K562 (cell line): ENCODE data around the gene NPDC1. TPM values are rescaled to one million over a fixed set of nuclear protein-coding genes. Genes with fewer than 3 reads are reported as not detected.

Experiments used
- ATF6 ChIP-seq: sonication (generic); formaldehyde crosslinking; IDR thresholded peaks from 2 replicates; pipeline ENCODE4 v1.4.0; 2020; ENCODE audit warnings: mild to moderate bottlenecking, missing genetic modification reagents
- BDP1 ChIP-seq: IDR thresholded peaks from 3 replicates; pipeline ENCODE4 v1.6.1; 2011; ENCODE audit not compliant: insufficient read length, insufficient read depth
- BHLHE40 ChIP-seq: IDR thresholded peaks from 2 replicates; pipeline ENCODE4 v1.6.1; 2011; ENCODE audit warnings: low read length, improper control_type of control experiment
- BRF1 ChIP-seq: IDR thresholded peaks from 3 replicates; pipeline ENCODE4 v1.6.1; 2011; ENCODE audit warnings: borderline replicate concordance, mild to moderate bottlenecking; ENCODE audit not compliant: insufficient read length; ENCODE audit errors: extremely low read depth
- CEBPB ChIP-seq: fragments of 450-650 bp; IDR thresholded peaks from 2 replicates; pipeline ENCODE4 v1.6.1; 2016; ENCODE audit warnings: missing genetic modification characterization, missing compliant biosample characterization
- CHAMP1 ChIP-seq: fragments of 450-650 bp; IDR thresholded peaks from 2 replicates; pipeline ENCODE4 v1.6.1; 2016; ENCODE audit warnings: mild to moderate bottlenecking
- DEAF1 ChIP-seq: fragments of 450-650 bp; formaldehyde crosslinking; IDR thresholded peaks from 2 replicates; pipeline ENCODE4 v1.4.0; 2020; ENCODE audit warnings: mild to moderate bottlenecking, moderate library complexity
- DMBX1 ChIP-seq: fragments of 250-450 bp; sonication (Bioruptor Pico); IDR thresholded peaks from 2 replicates; pipeline ENCODE4 v1.8.0; 2022; ENCODE audit warnings: inconsistent platforms, mild to moderate bottlenecking, moderate library complexity, borderline replicate concordance
- HINFP ChIP-seq: fragments of 450-650 bp; conservative IDR thresholded peaks from 2 replicates; pipeline ENCODE4 v1.6.1; 2016; ENCODE audit warnings: missing genetic modification characterization, low read depth, mild to moderate bottlenecking, control low read depth, missing compliant biosample characterization
- HLTF ChIP-seq: fragments of 450-650 bp; IDR thresholded peaks from 2 replicates; pipeline ENCODE4 v1.6.1; 2016
- MCM7 ChIP-seq, 2 experiments: fragments of 450-650 bp; IDR thresholded peaks; 2 replicates each; pipeline ENCODE4 v1.6.1; 2016 to 2018
- MEF2A ChIP-seq: IDR thresholded peaks from 2 replicates; pipeline ENCODE4 v1.6.1; 2011; ENCODE audit warnings: low read depth, mild to moderate bottlenecking, low read length, moderate library complexity; ENCODE audit not compliant: control insufficient read depth
- UBTF ChIP-seq, 2 experiments: IDR thresholded peaks; 2 replicates each; pipeline ENCODE4 v1.6.1; 2012; ENCODE audit warnings: improper control_type of control experiment in 2 of 2, low read depth in 2 of 2, low read length in 2 of 2, borderline replicate concordance in 1 of 2
- VEZF1 ChIP-seq: fragments of 200-800 bp; sonication (Bioruptor generic); IDR thresholded peaks from 2 replicates; pipeline ENCODE4 v1.6.1; 2017; ENCODE audit warnings: missing genetic modification characterization, missing compliant biosample characterization
- ZC3H4 ChIP-seq: sonication (generic); formaldehyde crosslinking; IDR thresholded peaks from 2 replicates; pipeline ENCODE4 v1.9.0; 2021; ENCODE audit warnings: missing genetic modification reagents, borderline replicate concordance
- ZNF707 ChIP-seq: fragments of 250-450 bp; sonication (Bioruptor Pico); conservative IDR thresholded peaks from 2 replicates; pipeline ENCODE4 v1.8.0; 2022; ENCODE audit warnings: inconsistent platforms, mild to moderate bottlenecking, moderate library complexity
- polyA plus RNA-seq, 8 experiments: library from polyadenylated mRNA; depleted of rRNA in 4 of 8; stranded (reverse) in 5 of 8; unstranded in 3 of 8; fragments of >200 nt; fragmentation: Nextera tagmentation in 2 of 8; fragmentation: Illumina TruSeq in 1 of 8; extraction: Ambion mirVana in 2 of 8; extraction: Trizol in 1 of 8; gene quantifications; 2 replicates each; pipeline versions ENCODE4 v1.2.1 to v1.2.3, GENCODE V29; 2011 to 2014; ENCODE audit warnings: inconsistent platforms in 1 of 8, missing spikeins in 1 of 8
- total RNA-seq, 7 experiments: library from RNA; depleted of rRNA in 6 of 7; stranded (reverse); fragments of >200 nt in 6 of 7; fragmentation: Illumina TruSeq in 2 of 7; extraction: Trizol in 2 of 7; gene quantifications; 2 replicates each; pipeline versions ENCODE4 v1.2.1 to v1.2.3, GENCODE V29; 2011 to 2021; ENCODE audit warnings: low replicate concordance in 1 of 7

NPDC1 gene
- total and polyA plus RNA-seq, 9 of the 15 experiments (the other 6 are each of a cell fraction or from before 2014, with no cell fraction given), result 0.06 to 2.1 (median 0.53) TPM; not detected in 3

- TF ChIP-seq BHLHE40 (0 out of 2 replicates have a peak, but pooled peaks have one; percentile 11), HLTF (no peak), MCM7 (IDR thresholded peaks at IDR 0.05) (no peak), HINFP (tag) (peak; percentile 95), DEAF1 (CRISPR knock-in tag) (peak; percentile 91), ZNF707 (CRISPR knock-in tag) (peak; percentile 89), CEBPB (no peak), VEZF1 (CRISPR knock-in tag) (peak; percentile 83), CHAMP1 (no peak), BDP1 (no peak), ATF6 (CRISPR knock-in tag) (no peak), MEF2A (no peak), BRF1 (no peak), DMBX1 (CRISPR knock-in tag) (peak; percentile 100), ZC3H4 (no peak), UBTF (IDR thresholded peaks at IDR 0.05; ENCODE audit: borderline replicate concordance in 1 of 2, low read depth in 2 of 2, low read length in 2 of 2) (no peak)
Measured at GRCh38 chr9:137074657-137075274, 28.8 kb upstream of the NPDC1 start (continued).
